ENCODE data around the gene RASA3. TPM values are rescaled to one million over a fixed set of nuclear protein-coding genes. Genes with fewer than 3 reads are reported as not detected.
A peak's percentile ranks its signal among the peaks of the same experiment; 100 is the strongest.

The RASA3 gene
- total RNA-seq, 3 donors from 2014 or later (not counting 1 experiment from before 2014, with no cell fraction given) = 252 to 277 (median 274) TPM

GRCh38 chr13:114013336-114013735, 119.1 kb downstream of the RASA3 start:
- no peaks in the 10 kb centered on the region for H3K27me3 ChIP-seq (ENCODE audit: control insufficient read depth, insufficient read depth, low read length)
- H3K27me3 Mint-ChIP-seq (ENCODE audit: low read depth in 2 of 2) = no peaks in the 10 kb centered on the region
- no peak for ATAC-seq
- no peaks in the 10 kb centered on the region for H3K4me1 ChIP-seq (ENCODE audit: control insufficient read depth, insufficient read depth, low read length)
- no peak for DNase-seq
- no peak overlapping the region for H3K4me3 ChIP-seq (ENCODE audit: low read length)
- peaks cover 4 to 5% of the 10 kb centered on the region in 2 donors for H3K4me1 Mint-ChIP-seq
- intact Hi-C loops (cut with micrococcal nuclease) = no loop called here
- H3K27ac Mint-ChIP-seq = no peak overlapping the region
- H3K4me3 Mint-ChIP-seq = no peak overlapping the region
- H3K9me3 ChIP-seq (ENCODE audit: control insufficient read depth, insufficient read depth, low read length) = no peaks in the 10 kb centered on the region
- H3K36me3 Mint-ChIP-seq = no peaks in the 10 kb centered on the region
- peaks cover 84% of the 10 kb centered on the region for H3K36me3 ChIP-seq (ENCODE audit: control insufficient read depth, insufficient read depth, low read length)
- no peak overlapping the region for H3K27ac ChIP-seq (ENCODE audit: low read length)
- H3K9me3 Mint-ChIP-seq = no peaks in the 10 kb centered on the region
- TF ChIP-seq CTCF (IDR thresholded peaks at IDR 0.05) = no peak
- WGBS (ENCODE audit: insufficient coverage) = 86% methylated on average over 4 of the region's 4 CpGs

- H3K27ac Mint-ChIP-seq = no peak overlapping the region
- no peaks in the 10 kb centered on the region for H3K36me3 Mint-ChIP-seq
- Histone ChIP-seq H3K4me1 (ENCODE audit: control insufficient read depth, insufficient read depth, low read length) (no peaks in the 10 kb centered on the region), H3K36me3 (ENCODE audit: control insufficient read depth, insufficient read depth, low read length) (peaks cover 80% of the 10 kb centered on the region), H3K27ac (ENCODE audit: low read length) (no peak overlapping the region), H3K27me3 (ENCODE audit: control insufficient read depth, insufficient read depth, low read length) (no peaks in the 10 kb centered on the region), H3K9me3 (ENCODE audit: control insufficient read depth, insufficient read depth, low read length) (no peaks in the 10 kb centered on the region), H3K4me3 (ENCODE audit: low read length) (no peak overlapping the region)
- no peaks in the 10 kb centered on the region for H3K27me3 Mint-ChIP-seq (ENCODE audit: low read depth in 2 of 2)
- 97% methylated on average over 21 of the region's 21 CpGs for WGBS (ENCODE audit: insufficient coverage)
- H3K9me3 Mint-ChIP-seq = no peaks in the 10 kb centered on the region
- no peak for DNase-seq
- no peak overlapping the region for H3K4me3 Mint-ChIP-seq
- no peak for TF ChIP-seq CTCF (IDR thresholded peaks at IDR 0.05)
- H3K4me1 Mint-ChIP-seq = peaks cover 4 to 5% of the 10 kb centered on the region in 2 donors
- intact Hi-C loops (cut with micrococcal nuclease) = no loop called here
- ATAC-seq = no peak
Measured at GRCh38 chr13:114012921-114013320, 119.5 kb downstream of the RASA3 start.

GRCh38 chr13:114012141-114012540, 120.3 kb downstream of the RASA3 start:
- ATAC-seq = peak in 1 of 3 donors; percentile 33
- no peak for TF ChIP-seq CTCF (IDR thresholded peaks at IDR 0.05)
- intact Hi-C loops (cut with micrococcal nuclease) = no loop called here

GRCh38 chr13:114011226-114011625, 121.2 kb downstream of the RASA3 start:
- Mint-ChIP-seq H3K27me3 (ENCODE audit: low read depth in 2 of 2) (no peaks in the 10 kb centered on the region), H3K27ac (peak overlapping the region; percentile 64 to 74), H3K4me1 (peaks cover 0 to 5% of the 10 kb centered on the region in 2 donors), H3K9me3 (no peaks in the 10 kb centered on the region), H3K4me3 (no peak overlapping the region), H3K36me3 (no peaks in the 10 kb centered on the region)
- no peaks in the 10 kb centered on the region for H3K27me3 ChIP-seq (ENCODE audit: control insufficient read depth, insufficient read depth, low read length)
- peak in 1 of 3 donors; percentile 20 for ATAC-seq
- H3K27ac ChIP-seq (ENCODE audit: low read length) = no peak overlapping the region
- H3K9me3 ChIP-seq (ENCODE audit: control insufficient read depth, insufficient read depth, low read length) = no peaks in the 10 kb centered on the region
- no peaks in the 10 kb centered on the region for H3K4me1 ChIP-seq (ENCODE audit: control insufficient read depth, insufficient read depth, low read length)
- intact Hi-C loops (cut with micrococcal nuclease) = no loop called here
- no peak for DNase-seq
- no peak overlapping the region for H3K4me3 ChIP-seq (ENCODE audit: low read length)
- peaks cover 68% of the 10 kb centered on the region for H3K36me3 ChIP-seq (ENCODE audit: control insufficient read depth, insufficient read depth, low read length)
- no peak for TF ChIP-seq CTCF (IDR thresholded peaks at IDR 0.05)
- 96% methylated on average over 19 of the region's 19 CpGs for WGBS (ENCODE audit: insufficient coverage)

More at GRCh38 chr13:114012141-114012540, 120.3 kb downstream of the RASA3 start:
- Mint-ChIP-seq H3K4me1 (peaks cover 4 to 5% of the 10 kb centered on the region in 2 donors), H3K4me3 (no peak overlapping the region), H3K27ac (no peak overlapping the region), H3K9me3 (no peaks in the 10 kb centered on the region), H3K27me3 (ENCODE audit: low read depth in 2 of 2) (no peaks in the 10 kb centered on the region), H3K36me3 (no peaks in the 10 kb centered on the region)
- WGBS (ENCODE audit: insufficient coverage) = 96% methylated on average over 17 of the region's 17 CpGs
- Histone ChIP-seq H3K27me3 (ENCODE audit: control insufficient read depth, insufficient read depth, low read length) (no peaks in the 10 kb centered on the region), H3K4me3 (ENCODE audit: low read length) (no peak overlapping the region), H3K9me3 (ENCODE audit: control insufficient read depth, insufficient read depth, low read length) (no peaks in the 10 kb centered on the region), H3K4me1 (ENCODE audit: control insufficient read depth, insufficient read depth, low read length) (no peaks in the 10 kb centered on the region), H3K27ac (ENCODE audit: low read length) (no peak overlapping the region), H3K36me3 (ENCODE audit: control insufficient read depth, insufficient read depth, low read length) (peaks cover 77% of the 10 kb centered on the region)
- no peak for DNase-seq

All from natural killer cell (primary cell).